Nephron (organoid): Measurements from ENCODE around the gene JAM2.

Source experiments
- H3K27ac Mint-ChIP-seq, 3 experiments: 2 replicates each; pipeline ENCODE4 v1.8.0; 2020; ENCODE audit warnings: mixed read lengths in 3 of 3, mild to moderate bottlenecking in 2 of 3, moderate library complexity in 1 of 3
- H3K27me3 Mint-ChIP-seq: 2 replicates; pipeline ENCODE4 v1.8.0; 2021; ENCODE audit warnings: low read depth, mild to moderate bottlenecking, moderate library complexity, mixed read lengths
- H3K36me3 Mint-ChIP-seq: 2 replicates; pipeline ENCODE4 v1.8.0; 2020; ENCODE audit warnings: low read depth, mixed read lengths
- H3K4me1 Mint-ChIP-seq: 2 replicates; pipeline ENCODE4 v1.8.0; 2020; ENCODE audit warnings: mixed read lengths
- H3K4me3 Mint-ChIP-seq, 3 experiments: 2 replicates each; pipeline ENCODE4 v1.8.0; 2020; ENCODE audit warnings: mild to moderate bottlenecking in 3 of 3, mixed read lengths in 3 of 3, moderate library complexity in 2 of 3
- H3K9me3 Mint-ChIP-seq: 2 replicates; pipeline ENCODE4 v1.8.0; 2020; ENCODE audit warnings: mixed read lengths
- TF ChIP-seq, protein P1 (sequence below), 3 experiments: fragments of 200-600 bp; sonication (generic); IDR thresholded peaks; one replicate each; pipeline ENCODE4 v1.5.0; 2021; ENCODE audit warnings: antibody characterized with exemption in 3 of 3; ENCODE audit not compliant: unreplicated experiment in 3 of 3

The JAM2 gene

DNA sequence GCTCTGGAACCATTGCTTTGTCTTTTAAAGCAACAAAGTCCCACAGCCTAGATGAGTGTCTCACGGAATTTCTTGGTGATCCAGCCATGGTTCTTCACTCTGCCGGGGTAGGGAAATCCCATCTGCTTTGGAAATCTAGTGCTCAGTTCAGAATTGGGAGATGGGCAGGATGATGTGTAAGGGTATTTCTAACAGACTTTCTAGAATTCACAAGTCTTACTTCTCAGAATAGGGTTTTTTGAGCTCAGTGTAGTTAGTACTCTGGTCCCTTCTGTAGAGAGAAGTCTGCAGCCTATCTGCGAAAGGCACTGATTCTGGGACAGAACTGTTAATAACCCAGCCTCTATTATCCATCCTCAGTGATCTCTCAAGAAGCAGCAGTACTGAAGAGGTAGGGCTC is 121.0 kb downstream of the JAM2 start:
- no peak overlapping the region for H3K27ac Mint-ChIP-seq
- H3K4me3 Mint-ChIP-seq, result no peak overlapping the region
- H3K36me3 Mint-ChIP-seq, result peaks cover 72% of the 10 kb centered on the region
- H3K9me3 Mint-ChIP-seq, result no peaks in the 10 kb centered on the region
- peaks cover 10% of the 10 kb centered on the region for H3K4me1 Mint-ChIP-seq
- H3K27me3 Mint-ChIP-seq, result no peaks in the 10 kb centered on the region
- TF ChIP-seq, protein P1, sequence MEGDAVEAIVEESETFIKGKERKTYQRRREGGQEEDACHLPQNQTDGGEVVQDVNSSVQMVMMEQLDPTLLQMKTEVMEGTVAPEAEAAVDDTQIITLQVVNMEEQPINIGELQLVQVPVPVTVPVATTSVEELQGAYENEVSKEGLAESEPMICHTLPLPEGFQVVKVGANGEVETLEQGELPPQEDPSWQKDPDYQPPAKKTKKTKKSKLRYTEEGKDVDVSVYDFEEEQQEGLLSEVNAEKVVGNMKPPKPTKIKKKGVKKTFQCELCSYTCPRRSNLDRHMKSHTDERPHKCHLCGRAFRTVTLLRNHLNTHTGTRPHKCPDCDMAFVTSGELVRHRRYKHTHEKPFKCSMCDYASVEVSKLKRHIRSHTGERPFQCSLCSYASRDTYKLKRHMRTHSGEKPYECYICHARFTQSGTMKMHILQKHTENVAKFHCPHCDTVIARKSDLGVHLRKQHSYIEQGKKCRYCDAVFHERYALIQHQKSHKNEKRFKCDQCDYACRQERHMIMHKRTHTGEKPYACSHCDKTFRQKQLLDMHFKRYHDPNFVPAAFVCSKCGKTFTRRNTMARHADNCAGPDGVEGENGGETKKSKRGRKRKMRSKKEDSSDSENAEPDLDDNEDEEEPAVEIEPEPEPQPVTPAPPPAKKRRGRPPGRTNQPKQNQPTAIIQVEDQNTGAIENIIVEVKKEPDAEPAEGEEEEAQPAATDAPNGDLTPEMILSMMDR (IDR thresholded peaks at IDR 0.05; ENCODE audit: unreplicated experiment in 3 of 3), result no peak

DNA sequence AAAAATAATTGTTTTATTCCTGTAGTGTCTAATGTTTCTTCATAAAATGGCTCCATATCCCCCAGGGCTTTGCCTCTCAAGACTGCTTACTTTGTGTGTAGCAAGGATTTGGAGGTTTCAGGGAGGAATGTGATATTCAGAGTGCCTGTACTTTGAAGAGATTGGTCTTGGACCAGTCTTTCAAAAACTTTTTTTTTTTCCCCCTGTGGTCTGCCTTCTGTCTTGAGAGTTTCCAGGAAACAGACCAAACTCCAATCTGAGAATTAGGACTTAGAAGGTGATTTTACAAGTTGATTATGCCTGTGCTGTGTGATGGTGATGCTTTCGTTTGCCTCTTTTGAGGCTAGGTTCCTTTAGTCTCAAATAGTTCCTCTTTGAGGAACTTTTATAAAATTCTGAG is 121.6 kb downstream of the JAM2 start:
- Mint-ChIP-seq H3K4me1 (peaks cover 10% of the 10 kb centered on the region), H3K4me3 (no peak overlapping the region), H3K9me3 (no peaks in the 10 kb centered on the region), H3K27ac (no peak overlapping the region), H3K27me3 (no peaks in the 10 kb centered on the region), H3K36me3 (peaks cover 73% of the 10 kb centered on the region)
- TF ChIP-seq, protein P1 (IDR thresholded peaks at IDR 0.05; ENCODE audit: unreplicated experiment in 3 of 3), result no peak

DNA sequence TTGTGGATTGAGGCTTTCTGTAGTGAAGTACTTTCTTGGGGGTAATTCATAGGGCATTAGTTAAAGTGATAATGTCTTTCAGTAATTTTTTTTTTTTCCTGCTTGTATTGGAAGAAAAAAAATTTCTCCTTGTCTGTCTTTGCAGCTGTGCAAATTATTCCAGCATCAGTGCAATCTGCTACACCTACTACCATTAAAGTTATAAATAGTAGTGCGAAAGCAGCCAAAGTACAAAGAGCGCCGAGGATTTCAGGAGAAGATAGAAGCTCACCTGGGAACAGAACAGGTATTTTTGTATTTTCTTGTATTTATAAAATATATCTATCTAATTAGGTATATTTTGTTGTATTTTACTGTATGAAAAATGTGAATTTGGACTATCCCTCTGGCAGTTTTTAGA is 125.0 kb downstream of the JAM2 start:
- H3K27me3 Mint-ChIP-seq, result no peaks in the 10 kb centered on the region
- H3K27ac Mint-ChIP-seq, result no peak overlapping the region
- H3K4me3 Mint-ChIP-seq, result no peak overlapping the region
- no peaks in the 10 kb centered on the region for H3K9me3 Mint-ChIP-seq
- H3K36me3 Mint-ChIP-seq, result peaks cover 77% of the 10 kb centered on the region
- H3K4me1 Mint-ChIP-seq, result peaks cover 6% of the 10 kb centered on the region
- TF ChIP-seq, protein P1 (IDR thresholded peaks at IDR 0.05; ENCODE audit: unreplicated experiment in 3 of 3), result no peak
